ENCODE data around the gene APBA2.
"Not testable (repeated sequence)": the region's sequence is repeated elsewhere in the genome, so short reads cannot be mapped to it uniquely, and the experiment has no call there.

Gene APBA2

GRCh38 chr15:28885630-28886430, at the start of gene APBA2:
Gene APBA2, plus strand, starts transcription at chr15:28885974. Its CDS starts 167,911 bp downstream, at chr15:29053885.
- peak in 2 of 3 donors; percentile 17 to 37 for DNase-seq (ENCODE audit: low read depth in 3 of 3, low spot score in 1 of 3)

GRCh38 chr15:28840285-28840684, 45.5 kb upstream of the APBA2 start:
- DNase-seq (ENCODE audit: low read depth in 3 of 3, low spot score in 1 of 3): not testable (repeated sequence)

GRCh38 chr15:28842210-28842609, 43.6 kb upstream of the APBA2 start:
- not testable (repeated sequence) for DNase-seq (ENCODE audit: low read depth in 3 of 3, low spot score in 1 of 3)

DNA sequence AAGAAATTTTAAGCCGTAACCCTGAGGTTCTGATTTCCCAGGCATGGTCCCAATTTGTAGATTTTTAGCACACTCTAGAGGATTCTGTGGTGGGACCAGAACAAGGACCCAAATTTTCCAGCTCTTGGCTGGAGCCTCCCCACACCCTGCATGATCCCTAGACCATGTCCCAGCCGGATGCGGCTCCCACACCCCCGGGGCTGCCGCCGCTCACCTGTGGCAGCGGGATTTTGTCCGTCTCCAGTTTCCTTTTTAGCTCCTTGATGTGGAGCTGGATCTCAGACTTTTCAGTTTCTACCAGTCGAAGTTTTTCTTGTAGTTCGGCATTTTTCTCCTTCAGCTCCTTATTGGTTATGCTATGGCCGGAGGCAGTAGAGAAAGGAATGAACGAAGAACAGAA, 42.3 kb upstream of the APBA2 start:
- not testable (repeated sequence) for DNase-seq (ENCODE audit: low read depth in 3 of 3, low spot score in 1 of 3)

- not testable (repeated sequence) for DNase-seq (ENCODE audit: low read depth in 3 of 3, low spot score in 1 of 3)
Measured at GRCh38 chr15:28844147-28844546, 41.6 kb upstream of the APBA2 start.

- DNase-seq (ENCODE audit: low read depth in 3 of 3, low spot score in 1 of 3): not testable (repeated sequence)
Measured at GRCh38 chr15:28847247-28847646, 38.5 kb upstream of the APBA2 start.

DNA sequence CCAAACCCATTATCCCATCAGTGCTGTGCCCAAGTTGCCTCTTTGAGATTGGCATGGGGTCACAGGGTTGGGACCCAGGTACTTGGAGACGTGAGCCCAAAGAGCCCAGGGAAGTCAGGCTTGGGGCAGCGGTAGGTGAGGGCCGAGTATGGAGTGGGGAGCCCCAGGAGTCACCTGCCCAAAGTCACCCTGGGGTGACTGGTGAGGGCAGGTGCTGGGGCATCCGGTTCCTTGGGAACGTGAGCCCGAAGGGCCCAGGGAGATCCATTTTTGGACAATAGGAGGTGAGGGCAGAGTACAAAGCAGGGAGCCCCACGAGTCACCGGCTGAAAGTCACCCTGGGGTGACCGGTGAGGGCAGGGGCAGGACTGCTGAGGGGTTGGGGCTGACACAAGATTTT, 37.8 kb upstream of the APBA2 start:
- not testable (repeated sequence) for DNase-seq (ENCODE audit: low read depth in 3 of 3, low spot score in 1 of 3)

DNA sequence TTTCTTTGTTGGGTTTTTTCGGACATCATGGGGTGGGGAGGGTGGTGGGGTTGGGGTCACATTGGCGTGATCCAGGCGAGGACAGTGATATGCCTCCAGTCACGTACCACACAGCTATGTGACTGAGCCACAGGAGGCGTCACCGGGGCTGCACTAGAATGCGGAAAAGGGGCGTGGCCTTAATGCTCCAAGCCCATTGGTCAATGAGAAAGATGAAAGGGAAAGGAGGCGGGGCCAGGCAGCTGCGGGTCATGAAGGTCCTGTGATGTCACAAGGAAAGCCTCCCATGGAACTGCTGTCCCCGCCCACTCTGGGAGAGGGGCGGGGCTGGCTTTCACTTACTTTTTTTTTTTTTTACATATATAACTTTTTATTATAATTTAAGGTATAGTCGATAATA, 37.3 kb upstream of the APBA2 start, which contains the start of gene GOLGA6L7:
Gene GOLGA6L7 (minus strand): TSS at position 124 of the 400 bp plus-strand sequence. CDS start 95 bp downstream, at position 29.
- DNase-seq (ENCODE audit: low read depth in 3 of 3, low spot score in 1 of 3): not testable (repeated sequence)

GRCh38 chr15:28849271-28849670, 36.5 kb upstream of the APBA2 start:
- DNase-seq (ENCODE audit: low read depth in 3 of 3, low spot score in 1 of 3): not testable (repeated sequence)

- DNase-seq (ENCODE audit: low read depth in 3 of 3, low spot score in 1 of 3): not testable (repeated sequence)
Measured at GRCh38 chr15:28849766-28850165, 36.0 kb upstream of the APBA2 start.

DNA sequence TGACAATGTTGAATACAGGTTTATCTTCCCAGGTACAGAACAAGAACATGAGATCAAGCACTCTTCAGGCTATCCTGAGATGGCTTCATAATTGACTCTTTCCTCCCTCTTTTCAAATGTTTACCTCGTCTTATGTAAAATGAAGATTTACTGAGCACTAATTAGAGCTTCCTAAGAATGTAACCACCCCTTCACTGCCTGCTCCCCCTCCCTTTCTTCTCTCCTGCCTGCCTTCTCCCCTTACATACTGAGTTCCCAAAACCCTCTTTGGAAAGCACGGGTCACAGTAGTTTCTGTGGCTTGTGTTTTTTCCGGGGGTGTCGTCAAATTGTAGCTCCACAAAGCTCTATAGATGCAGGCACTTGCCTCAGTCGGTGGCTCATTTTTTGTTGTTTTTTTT, 32.1 kb upstream of the APBA2 start:
- DNase-seq (ENCODE audit: low read depth in 3 of 3, low spot score in 1 of 3): not testable (repeated sequence)

GRCh38 chr15:28854578-28854977, 31.2 kb upstream of the APBA2 start:
- not testable (repeated sequence) for DNase-seq (ENCODE audit: low read depth in 3 of 3, low spot score in 1 of 3)

GRCh38 chr15:28861031-28861534, 24.7 kb upstream of the APBA2 start:
- no peak for DNase-seq (ENCODE audit: low read depth in 3 of 3, low spot score in 1 of 3)

- not testable (repeated sequence) for DNase-seq (ENCODE audit: low read depth in 3 of 3, low spot score in 1 of 3)
Measured at GRCh38 chr15:28861589-28862293, 24.0 kb upstream of the APBA2 start.

- no peak for DNase-seq (ENCODE audit: low read depth in 3 of 3, low spot score in 1 of 3)
Measured at GRCh38 chr15:28868744-28869345, 16.9 kb upstream of the APBA2 start.

GRCh38 chr15:28871168-28871567, 14.6 kb upstream of the APBA2 start:
- DNase-seq (ENCODE audit: low read depth in 3 of 3, low spot score in 1 of 3): no peak

- DNase-seq (ENCODE audit: low read depth in 3 of 3, low spot score in 1 of 3): no peak
Measured at GRCh38 chr15:28873006-28873405, 12.8 kb upstream of the APBA2 start.

DNA sequence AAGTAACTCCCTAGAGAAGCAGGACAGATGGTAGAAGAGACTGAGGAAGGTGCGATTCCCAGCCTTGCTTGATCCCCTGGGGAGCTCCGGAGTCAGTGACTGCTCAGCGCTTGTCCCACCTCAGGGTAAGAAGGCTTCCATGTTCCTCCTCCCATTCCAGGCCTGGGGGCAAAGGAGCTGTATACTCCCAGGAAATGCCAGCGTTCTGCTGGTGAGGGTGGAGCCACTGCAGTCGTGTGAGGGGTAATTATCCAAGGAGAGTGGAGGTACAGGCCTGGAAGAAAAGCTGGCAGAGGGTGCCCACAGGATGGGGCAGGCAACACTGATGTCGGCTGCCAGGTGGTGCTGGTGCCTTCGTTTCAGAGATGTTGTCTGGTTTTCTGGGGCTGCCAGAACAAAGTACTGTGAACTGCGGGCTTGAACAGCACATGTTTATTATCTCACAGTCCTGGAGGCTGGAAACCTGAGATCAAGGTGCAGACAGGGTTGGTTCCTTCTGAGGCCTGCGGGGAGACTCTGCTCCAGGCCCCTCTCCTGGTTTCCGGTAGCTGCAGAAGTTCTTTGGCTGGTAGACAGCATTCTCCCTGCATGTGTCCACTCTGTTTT, 12.1 kb upstream of the APBA2 start:
- DNase-seq (ENCODE audit: low read depth in 3 of 3, low spot score in 1 of 3): no peak

GRCh38 chr15:28875461-28876000, 10.2 kb upstream of the APBA2 start:
- no peak for DNase-seq (ENCODE audit: low read depth in 3 of 3, low spot score in 1 of 3)

DNA sequence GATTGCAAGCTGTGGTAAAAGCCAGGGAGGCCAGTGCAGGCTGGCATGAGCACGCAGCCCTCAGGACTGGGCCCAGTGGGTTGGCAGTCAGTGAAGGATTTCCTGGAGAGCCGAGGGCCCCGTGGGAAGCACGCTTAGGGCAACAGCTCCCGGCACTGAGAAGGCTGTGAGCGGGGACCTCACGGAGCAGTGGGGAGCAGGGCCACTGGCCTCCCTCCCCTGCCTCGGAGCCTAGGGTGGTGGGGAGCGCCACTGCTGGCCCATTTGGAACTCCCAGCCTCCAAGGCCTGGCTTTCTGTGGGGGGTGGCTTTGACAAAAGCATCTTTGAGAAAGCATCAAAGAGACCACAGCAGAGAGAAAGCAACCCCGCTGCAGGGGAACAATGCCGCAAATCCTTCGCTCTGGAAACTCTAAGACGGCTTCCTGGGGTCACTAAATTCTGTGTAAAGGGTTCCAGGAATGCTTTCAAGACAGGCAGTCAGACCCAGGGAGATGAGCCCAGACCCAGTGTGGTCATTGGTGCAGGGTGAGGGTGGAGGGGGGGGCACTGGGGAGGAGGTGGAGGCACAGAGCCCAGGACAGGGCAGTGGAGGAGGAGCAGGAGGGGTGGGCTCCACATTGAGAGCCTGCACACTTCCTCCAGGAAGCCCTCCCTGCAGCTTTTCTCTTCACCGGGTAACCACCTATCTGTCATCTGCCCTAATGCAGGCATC, 9.5 kb upstream of the APBA2 start:
- no peak for DNase-seq (ENCODE audit: low read depth in 3 of 3, low spot score in 1 of 3)

All from stimulated activated CD4-positive, alpha-beta T cell treated with anti-CD3 and anti-CD28 coated beads, TNF-alpha, amount 100 ng/mL, for 1 hour (primary cell).